Measurements from ENCODE around the gene PRR5. TPM values are rescaled to one million over a fixed set of nuclear protein-coding genes. Genes with fewer than 3 reads are reported as not detected.

PRR5 gene
- total RNA-seq, 1 donor from 2014 or later: 27.6 TPM

Other genes starting within 250 kb of the PRR5 start
- 27.2 TPM for gene RTL6, start 204.0 kb upstream of the PRR5 start, total RNA-seq
- gene ARHGAP8, start 50.4 kb downstream of the PRR5 start, total RNA-seq: 33.7 TPM

Measured in ureter (tissue), 1 donor.